Measurements from ENCODE around the gene CAPG.
"Not testable (repeated sequence)": the region's sequence is repeated elsewhere in the genome, so short reads cannot be mapped to it uniquely, and the experiment has no call there.

Gene CAPG, protein sequence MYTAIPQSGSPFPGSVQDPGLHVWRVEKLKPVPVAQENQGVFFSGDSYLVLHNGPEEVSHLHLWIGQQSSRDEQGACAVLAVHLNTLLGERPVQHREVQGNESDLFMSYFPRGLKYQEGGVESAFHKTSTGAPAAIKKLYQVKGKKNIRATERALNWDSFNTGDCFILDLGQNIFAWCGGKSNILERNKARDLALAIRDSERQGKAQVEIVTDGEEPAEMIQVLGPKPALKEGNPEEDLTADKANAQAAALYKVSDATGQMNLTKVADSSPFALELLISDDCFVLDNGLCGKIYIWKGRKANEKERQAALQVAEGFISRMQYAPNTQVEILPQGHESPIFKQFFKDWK

DNA sequence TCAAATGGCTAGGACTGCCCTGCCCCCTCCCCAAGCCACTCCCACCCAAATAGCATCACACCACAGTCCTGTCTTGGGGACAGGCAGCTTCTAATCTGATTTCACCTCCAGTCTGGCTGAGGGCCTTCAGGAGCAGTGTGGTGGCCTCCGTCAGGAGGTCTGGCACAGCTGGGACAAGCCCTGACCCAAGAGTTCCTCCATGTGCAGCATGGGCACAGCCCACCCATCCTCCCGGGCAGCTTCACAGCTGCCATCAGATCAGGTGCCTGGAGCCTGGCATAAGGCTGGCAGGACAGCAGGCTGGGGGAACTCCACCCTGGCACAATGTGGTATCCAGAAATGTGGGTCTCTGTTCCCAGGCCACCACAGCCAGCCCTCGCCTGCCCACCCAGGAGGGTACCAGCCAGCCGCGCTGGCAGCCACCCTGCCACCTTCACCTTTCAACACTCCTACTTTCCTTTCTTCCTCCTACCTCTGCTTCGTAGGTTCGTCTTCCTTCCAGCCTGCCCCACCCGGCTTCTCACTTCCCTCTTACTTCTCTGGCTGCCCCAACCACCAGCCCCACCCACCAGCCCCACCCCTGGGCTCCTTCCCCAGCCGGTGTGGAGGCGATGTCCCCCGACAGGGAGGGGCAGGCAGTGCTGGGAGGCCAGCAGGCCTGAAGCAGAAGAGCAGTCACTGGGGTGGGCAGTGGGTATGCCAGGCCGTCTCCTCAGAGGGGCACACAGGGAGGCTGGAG, at the start of gene CAPG:
CAPG (minus strand) TSS at position 522 of the 739 bp plus-strand sequence. CDS start 8,221 bp downstream, outside the sequence.
- DNase-seq (ENCODE audit: low read depth in 1 of 2, low spot score in 1 of 2): no peak

DNA sequence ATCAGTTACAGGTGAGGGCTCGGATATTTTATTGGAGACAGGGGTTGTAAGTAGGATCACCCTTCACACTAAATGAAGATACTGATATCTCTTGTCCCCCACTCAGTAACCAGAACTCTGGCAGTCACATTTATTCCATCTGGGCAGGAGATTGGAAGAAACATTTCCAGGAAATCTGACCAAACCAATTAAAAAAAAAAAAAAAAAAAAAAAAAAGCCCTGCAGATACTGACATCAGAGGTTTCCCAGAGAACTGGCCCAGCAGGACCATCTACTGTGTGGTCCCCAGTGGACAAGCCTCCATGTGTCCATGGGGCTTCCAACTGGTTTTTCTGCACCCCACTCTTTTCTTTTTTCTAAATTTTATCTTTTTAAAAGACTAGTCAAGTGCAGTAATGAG, 49.6 kb upstream of the CAPG start:
- no peak for DNase-seq (ENCODE audit: low read depth in 1 of 2, low spot score in 1 of 2)

DNA sequence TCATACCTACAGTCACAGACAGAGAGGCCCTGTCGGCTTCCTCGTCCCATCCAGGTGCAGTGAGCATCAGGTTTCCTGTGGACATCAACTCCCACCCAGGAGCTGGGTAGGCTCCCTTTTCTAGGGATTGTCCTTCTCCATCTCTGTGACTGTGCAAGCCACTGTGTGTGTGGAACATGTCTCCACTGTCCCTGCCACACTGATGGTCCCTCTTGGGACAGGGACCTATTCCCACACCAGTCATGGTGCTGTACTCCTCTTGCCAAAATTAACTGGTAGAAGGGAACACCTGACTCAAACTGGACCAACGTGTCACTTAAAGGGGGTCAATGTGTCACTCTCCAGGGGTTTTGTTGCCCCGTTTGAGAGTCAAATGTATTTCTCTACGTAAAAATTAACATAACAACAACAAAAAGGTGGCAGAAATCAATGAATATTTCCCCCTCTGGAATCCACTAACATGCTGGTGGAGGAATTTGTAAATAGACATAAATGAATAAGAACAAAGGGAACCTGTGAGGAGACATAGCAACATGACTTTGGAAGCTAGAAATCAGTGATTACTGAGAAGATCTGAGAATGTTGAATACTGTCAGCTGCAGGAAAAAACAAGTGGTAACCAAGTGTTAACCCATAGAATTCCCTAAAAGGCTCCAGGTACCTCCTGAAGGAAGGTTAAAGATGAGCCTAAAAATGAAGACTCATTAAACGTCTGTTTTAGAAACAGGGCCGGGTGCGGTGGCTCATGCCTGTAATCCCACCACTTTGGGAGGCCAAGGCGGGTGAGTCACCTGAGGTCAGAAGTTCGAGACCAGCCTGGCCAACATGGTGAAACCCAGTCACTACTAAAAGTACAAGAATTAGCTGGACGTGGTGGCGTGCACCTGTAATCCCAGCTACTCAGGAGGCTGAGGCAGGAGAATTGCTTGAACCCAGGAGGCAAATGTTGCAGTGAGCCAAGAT, 48.7 kb upstream of the CAPG start:
- no peak for DNase-seq (ENCODE audit: low read depth in 1 of 2, low spot score in 1 of 2)

DNA sequence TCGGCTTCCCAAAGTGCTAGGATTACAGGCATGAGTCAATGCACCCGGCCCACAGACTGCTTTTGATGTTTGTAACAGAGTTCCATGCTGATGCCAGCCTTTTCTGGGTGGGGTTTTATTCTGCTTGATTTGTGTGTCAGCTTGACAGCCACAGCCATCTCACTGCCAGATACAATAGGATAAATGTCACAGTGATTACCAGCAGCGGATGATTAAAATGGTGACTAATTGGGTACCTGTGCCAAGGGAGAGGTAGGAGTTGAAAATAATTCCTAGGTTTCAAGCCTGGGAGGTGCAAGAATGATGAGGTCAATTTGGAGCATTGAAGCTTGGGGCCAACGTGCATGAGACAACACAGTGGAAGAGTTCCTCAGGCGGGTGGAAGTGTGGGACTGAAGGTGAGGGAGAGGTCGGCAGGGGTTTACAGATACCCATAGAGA, 47.7 kb upstream of the CAPG start:
- no peak for DNase-seq (ENCODE audit: low read depth in 1 of 2, low spot score in 1 of 2)

DNA sequence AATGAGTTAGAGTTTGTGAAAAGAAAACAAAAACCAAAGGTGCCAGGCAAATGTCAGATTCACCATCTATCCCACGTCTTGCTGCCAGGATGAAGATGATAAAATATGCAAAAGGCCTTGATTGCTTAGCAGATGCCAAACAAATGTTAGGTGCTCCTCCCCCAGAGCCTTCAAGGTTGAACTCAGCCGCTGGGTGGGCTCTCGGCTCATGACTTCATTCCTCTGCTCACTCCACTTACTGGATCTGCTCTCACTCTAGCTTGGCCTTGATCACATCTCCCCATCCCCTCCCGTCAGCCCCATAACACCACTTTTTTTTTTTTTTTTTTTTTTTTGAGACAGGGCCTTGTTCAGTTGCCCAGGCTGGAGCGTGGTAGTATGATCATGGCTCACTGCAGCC, 46.9 kb upstream of the CAPG start:
- DNase-seq (ENCODE audit: low read depth in 1 of 2, low spot score in 1 of 2): no peak

DNA sequence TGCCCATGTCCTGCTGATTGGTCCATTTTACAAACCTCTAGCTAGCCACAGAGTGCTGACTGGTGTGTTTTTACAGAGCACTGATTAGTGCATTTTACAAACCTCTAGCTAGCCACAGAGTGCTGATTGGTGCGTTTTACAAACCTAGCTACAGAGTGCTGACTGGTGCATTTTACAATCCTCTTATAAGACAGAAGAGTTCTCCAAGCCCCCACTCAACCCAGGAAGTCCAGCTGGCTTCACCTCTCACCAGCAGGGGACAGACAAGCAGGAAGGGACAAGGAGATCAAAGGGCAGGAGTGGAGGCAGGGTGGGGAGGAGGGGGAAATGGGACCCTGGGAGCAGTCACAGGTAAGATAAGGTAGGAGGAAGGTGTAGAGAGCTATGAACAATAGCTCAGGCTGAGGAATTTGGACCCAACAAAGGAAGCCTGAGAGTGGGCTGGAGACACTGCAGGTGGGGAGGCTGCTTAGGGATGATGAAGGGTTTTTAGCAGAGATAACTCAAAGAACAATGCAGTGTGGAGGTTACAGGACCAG, 45.5 kb upstream of the CAPG start:
- DNase-seq (ENCODE audit: low read depth in 1 of 2, low spot score in 1 of 2): no peak

DNA sequence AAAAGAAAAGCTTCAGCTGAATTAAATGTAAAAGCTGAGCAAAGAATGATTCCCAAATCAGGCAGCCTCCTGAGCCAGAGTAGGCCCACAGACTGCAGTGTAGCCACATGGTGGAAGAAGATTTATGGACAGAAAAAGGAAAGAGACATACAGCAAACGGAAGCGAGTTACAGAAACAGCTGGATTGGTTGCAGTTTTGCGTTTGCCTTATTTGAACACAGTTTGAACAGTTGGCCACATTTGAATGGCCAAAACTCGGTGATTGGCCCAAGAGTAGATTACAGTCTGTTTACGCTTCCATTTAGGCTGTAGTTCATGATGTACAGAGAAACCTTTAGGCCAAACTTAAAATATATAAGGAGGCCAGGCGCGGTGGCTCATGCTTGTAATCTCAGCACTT, 43.4 kb upstream of the CAPG start:
- no peak for DNase-seq (ENCODE audit: low read depth in 1 of 2, low spot score in 1 of 2)

DNA sequence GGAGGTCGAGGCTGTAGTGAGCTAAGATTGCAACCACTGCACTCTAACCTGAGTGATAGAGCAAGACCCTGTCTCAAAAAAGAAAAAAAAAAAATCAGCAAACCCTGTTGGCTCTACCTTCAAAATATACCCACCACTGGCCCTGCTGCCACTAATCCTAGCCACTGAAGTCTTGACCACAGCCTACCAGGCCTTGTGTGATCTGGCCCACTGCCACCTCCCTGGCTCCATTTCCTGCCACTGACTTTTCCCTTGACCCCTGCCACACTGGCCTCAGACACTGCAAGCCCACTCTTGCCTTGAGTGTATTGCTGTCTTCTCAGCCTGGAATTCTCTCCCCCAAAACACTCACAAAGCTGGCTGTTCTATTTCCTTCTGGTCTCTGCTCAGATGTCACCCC, 42.1 kb upstream of the CAPG start:
- no peak for DNase-seq (ENCODE audit: low read depth in 1 of 2, low spot score in 1 of 2)

DNA sequence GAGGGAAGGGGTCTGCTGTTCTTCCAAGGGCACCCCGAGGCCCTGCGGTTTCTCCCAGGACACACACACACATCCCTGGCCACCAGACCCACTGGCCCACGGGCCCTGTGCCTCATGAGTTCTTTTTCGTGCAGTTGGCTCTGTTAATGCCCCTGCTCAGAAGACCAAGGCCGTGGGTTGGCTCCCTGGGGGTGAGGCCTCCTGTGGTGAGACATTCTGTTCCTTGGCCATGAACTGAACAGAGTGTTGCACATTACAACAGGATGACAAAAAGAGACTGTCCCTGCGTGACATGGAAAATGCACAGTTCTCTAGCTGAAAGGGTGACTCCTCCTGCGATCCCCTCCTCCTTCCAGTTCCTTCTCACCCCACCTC, 39.0 kb upstream of the CAPG start:
- DNase-seq (ENCODE audit: low read depth in 1 of 2, low spot score in 1 of 2): no peak

DNA sequence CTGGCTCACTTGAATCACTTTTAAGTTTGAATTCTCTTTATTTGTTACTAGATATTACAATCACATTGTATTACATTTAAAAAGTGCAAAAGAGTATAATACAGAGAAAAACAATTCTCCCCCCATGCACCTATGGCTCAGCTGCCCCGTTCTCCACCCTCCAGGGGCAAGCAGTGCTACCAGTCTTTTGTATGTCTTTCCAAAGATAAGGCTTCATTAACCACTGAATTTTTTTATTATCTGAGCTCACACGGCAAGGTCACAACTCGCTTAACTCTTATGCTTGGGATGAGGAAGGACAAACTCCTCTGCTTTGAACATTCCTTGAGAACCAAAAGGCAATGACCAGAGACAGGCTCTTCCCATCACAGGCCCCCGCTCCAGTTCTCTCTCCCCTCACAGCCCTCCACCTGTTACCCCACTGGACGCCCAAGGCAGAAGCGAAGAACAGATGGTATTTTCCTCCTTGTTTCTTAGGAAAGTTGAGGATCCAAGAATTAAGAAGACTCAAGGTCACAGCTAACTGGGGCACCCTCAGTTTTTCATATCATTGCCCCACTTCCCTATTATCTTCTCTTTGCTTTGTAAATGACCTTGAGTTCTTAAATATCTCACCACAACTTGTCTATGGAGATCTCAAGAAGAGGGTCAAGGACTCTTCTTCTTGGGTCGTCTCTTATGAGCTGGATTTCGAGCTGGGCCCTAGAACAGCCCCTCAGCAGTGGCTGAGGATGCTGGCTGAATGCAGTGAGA, 38.5 kb upstream of the CAPG start:
- DNase-seq (ENCODE audit: low read depth in 1 of 2, low spot score in 1 of 2): no peak

DNA sequence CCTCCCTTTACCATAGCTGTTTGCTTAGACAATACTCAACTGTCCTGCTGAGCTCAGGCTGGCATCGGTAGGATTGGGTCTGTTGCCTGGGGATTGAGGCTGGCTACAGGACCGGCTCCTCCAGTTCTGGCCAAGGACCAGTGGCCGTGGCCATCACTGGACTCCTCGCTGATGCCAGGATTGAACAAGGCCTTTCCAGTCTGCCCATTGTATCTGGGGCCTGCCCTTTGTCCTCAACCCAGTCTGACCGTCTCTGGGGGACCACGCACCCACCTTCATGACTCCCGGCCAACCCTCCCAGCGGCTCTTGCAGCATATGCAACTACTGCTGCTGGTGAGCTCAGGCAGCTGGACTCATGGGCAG, 37.0 kb upstream of the CAPG start:
- no peak for DNase-seq (ENCODE audit: low read depth in 1 of 2, low spot score in 1 of 2)

DNA sequence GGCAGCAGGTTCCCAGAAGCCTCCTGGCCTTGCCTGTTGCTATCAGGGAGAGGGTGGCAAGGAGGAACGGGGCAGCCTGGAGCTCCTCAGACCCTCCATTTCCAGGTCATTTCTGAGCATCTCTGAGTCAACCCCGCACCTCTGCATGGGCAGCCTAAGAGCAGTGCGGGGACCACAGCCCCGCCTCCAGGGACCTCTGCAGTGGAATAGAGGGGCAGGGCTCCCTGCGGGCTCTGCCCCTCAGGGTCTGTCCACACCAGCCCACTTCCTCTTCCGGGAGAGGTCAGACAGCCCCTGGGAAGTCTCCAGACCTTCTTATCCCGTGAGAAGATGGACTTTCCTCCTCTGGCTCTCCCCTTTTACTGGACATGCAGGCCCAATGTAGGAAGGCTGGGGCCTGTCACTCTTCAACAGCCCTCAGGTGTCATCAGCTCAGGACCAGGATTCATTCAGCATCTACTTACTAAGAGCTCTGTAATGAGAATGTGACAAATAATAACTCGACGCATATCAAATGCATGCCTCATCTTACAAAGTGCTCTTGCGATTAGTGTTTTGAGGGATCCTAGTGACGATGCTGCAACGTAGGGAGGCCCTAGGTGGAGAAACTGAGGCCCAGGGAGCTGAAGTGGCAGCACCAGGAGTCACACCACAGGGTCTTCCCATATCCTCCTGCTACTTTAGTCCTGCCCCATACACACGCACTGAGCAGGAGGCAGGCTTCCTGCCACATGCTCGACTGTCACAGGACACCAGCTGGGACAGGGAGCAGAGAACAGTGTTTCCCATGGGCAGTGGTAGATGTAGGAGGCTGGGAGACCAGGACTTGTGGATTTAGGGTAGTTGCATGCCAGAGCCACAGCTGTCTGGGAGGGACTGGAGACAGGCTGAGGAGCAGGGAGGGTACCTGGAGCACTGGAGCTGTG, 36.4 kb upstream of the CAPG start:
- no peak for DNase-seq (ENCODE audit: low read depth in 1 of 2, low spot score in 1 of 2)

DNA sequence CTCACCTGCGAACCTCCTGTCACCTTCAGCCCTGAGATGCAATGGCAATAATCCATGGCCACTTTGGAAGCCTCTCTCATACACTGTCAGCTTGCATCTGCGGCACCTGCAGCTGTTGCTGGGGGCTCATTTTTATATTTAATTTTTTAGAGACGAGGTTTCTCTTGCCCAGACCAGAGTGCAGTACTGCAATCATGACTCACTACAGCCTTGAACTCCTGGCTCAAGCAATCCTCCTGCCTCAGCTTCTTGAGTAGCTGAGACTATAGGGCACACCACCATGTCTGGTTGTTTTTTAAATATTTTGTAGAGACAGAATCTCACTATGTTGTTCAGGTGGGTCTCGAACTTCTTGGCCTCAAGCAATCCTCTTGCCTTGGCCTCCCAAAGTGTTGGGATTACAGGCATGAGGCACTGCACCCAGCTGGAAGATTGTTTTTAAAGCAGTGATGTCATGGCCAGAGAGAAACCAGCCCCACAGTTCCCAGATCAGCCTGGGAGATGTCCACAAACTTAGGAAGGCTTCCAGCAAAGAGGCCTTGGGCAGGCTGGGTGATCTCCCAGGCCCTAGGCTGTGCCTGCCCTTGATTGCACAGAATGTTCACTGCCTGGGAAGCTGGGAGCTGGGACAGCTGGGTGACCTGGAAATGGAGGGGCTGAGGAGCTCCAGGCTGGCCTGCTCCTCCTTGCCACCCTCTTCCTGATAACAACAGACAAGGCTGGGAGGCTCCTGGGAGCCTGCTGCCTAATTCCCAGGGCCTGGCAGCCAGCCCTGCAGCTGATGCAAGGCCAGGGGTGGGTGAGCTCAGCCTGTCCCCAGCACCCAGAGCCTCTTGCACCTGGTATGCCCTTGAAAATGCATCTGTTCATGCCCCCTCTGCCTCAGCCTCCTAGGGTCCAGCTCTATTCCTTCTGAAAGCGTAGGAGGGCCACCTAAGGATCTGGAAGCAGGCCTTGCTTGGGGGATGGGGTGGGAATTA, 35.4 kb upstream of the CAPG start:
- no peak for DNase-seq (ENCODE audit: low read depth in 1 of 2, low spot score in 1 of 2)

DNA sequence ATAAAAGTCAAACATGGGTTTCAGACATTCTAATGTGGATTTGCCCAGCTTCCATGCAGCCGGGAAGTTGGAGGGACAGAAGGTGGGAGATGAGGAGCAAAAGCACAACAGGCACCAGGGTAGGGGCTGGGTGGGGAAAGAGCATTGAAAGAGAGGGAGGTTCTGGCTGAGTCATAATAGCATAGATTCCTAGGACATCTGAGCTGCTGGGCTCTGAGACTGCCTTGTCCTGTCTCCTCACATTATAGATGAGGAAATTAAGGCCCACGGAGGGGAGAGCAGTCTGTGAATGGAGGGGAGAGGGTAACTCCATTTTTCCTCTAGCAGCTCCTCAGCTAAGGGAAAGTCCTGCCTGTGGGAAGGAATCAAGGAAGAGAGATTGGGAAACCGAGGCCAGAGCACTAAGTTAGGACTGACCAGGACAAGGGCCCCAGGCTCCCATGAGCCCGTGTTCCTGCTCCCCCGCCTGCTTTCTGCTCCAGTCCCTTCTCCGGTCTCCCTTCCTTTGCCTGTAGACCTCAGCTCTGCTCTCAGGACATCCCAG, 34.5 kb upstream of the CAPG start:
- DNase-seq (ENCODE audit: low read depth in 1 of 2, low spot score in 1 of 2): no peak

DNA sequence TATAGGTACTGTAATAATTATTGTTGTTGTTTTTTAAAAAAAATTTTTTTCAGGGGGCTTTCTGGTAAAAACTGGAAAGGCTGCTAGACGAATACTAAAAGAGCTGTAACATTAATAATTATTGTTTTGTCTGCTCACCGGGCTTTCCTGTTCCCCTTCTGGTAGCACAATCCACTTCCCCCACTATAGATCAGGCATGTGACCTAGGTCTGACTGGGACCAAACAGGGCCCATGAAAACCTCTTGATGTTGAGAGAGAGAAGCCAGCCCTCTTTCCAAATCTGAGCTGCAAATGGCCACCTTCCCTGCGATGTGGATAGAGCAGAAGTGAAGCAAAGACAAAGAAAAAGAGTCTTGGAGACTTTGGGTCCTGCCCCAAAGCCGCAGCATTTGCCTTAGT, 31.7 kb upstream of the CAPG start:
- DNase-seq (ENCODE audit: low read depth in 1 of 2, low spot score in 1 of 2): no peak

DNA sequence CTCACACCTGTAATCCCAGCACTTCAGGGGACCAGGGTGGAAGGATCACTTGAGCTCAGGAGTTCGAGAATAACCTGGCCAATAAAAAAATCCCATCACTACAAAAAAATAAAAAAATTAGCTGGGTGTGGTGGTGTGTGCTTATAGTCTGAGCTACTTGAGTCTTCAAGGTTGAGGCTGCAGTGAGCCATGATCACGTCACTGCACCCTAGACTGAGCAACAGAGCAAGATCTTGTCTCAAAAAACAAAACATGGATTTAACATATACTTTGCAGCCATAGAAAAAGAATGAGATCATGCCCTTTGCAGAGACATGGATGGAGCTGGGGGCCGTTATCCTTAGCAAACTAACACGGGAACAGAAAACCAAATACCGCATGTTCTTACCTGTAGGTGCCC, 30.6 kb upstream of the CAPG start:
- no peak for DNase-seq (ENCODE audit: low read depth in 1 of 2, low spot score in 1 of 2)

DNA sequence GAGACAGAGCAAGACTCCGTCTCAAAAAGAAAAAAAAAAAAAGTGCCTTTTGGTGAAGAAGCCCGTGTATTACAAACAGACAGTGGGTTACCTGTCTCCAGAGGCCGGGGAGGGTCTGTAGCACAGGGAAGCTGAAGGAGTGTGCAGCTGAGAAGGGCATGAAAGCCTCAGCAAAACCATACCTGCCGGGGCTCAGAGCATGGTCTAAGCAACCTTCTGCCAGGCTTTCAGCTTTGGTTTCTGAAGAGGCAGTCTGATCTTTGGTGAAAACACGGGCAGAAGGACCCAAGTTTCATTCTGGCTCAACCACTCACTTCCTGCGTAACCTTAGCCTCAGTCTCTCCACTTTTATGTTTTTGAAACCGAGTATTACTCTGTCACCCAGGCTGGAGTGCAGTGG, 29.8 kb upstream of the CAPG start:
- DNase-seq (ENCODE audit: low read depth in 1 of 2, low spot score in 1 of 2): no peak

DNA sequence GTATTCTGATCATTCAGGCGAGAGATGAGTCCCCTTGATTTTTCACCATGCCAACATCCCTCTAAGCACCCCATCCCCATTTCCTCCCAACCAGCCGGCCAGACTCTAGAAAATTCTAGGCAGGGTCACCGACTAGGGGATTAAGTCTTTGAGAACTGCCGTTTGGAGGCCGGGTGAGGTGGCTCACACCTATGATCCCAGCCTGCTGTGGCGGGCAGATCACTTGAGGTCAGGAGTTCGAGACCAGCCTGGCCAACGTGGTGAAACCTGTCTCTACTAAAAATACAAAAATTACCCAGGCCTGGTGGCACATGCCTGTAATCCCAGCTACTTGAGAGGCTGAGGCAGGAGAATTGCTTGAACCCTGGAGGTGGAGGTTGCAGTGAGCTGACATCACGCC, 29.4 kb upstream of the CAPG start:
- DNase-seq (ENCODE audit: low read depth in 1 of 2, low spot score in 1 of 2): not testable (repeated sequence)

Data from activated CD4-positive, alpha-beta T cell treated with anti-CD3 and anti-CD28 coated beads, Interleukin-2, amount 50 U/mL, for 24 hours (primary cell).